ENCODE data around the gene CRHR1. TPM values are rescaled to one million over a fixed set of nuclear protein-coding genes. Genes with fewer than 3 reads are reported as not detected.

Gene CRHR1
- polyA plus RNA-seq, 4 donors: 0.04 TPM; not detected in 3

- H3K4me1 ChIP-seq (ENCODE audit: control insufficient read depth in 3 of 3, insufficient read depth in 2 of 3, low read depth in 1 of 3, low read length in 2 of 3): no peaks in the 10 kb centered on the region
- FAIRE-seq: no peak
- no peak for DNase-seq
- no peak overlapping the region for H3K27ac ChIP-seq (ENCODE audit: low read depth in 1 of 3, low read length in 2 of 3)
- H3K4me3 ChIP-seq (ENCODE audit: low read depth in 1 of 3, low read length in 3 of 3): no peak overlapping the region
- no peaks in the 10 kb centered on the region for H3K9me3 ChIP-seq (ENCODE audit: control insufficient read depth in 2 of 2, insufficient read depth in 1 of 2, low read depth in 1 of 2, low read length in 1 of 2)
- H3K36me3 ChIP-seq (ENCODE audit: control insufficient read depth in 3 of 3, insufficient read depth in 2 of 3, low read depth in 1 of 3, low read length in 3 of 3): no peaks in the 10 kb centered on the region
- 65 to 79% (median 76%) methylated on average over 7 of the region's 7 CpGs for WGBS, 3 donors
- H3K27me3 ChIP-seq (ENCODE audit: control insufficient read depth in 3 of 3, insufficient read depth in 3 of 3, low read length in 3 of 3): peaks cover 0 to 8% (median 0%) of the 10 kb centered on the region in 3 donors
Measured at GRCh38 chr17:45849536-45849990, 65.4 kb downstream of the CRHR1 start.

DNA sequence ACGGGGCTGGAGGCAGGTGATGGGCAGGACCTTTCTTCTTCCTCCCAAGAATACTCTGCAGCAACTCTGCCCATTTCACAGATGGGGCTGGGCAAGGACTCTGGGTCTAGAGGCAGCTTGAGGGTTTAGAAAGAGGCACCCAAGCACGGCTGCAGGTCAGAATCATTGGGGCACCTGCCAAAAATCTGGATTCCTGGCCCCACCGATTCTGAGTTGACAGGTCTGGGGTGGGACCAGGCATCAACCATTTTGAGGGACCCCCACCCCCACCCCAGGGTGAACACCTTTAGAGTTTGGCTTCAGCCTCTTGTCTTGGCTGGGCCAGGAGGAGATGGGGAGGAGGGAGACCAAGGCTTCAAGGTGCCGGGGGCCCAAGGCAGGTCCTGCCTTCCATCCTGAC, 65.9 kb downstream of the CRHR1 start:
- no peak for DNase-seq
- WGBS, 3 donors: 73 to 80% (median 73%) methylated on average over 4 of the region's 4 CpGs
- peaks cover 0 to 8% (median 0%) of the 10 kb centered on the region in 3 donors for H3K27me3 ChIP-seq (ENCODE audit: control insufficient read depth in 3 of 3, insufficient read depth in 3 of 3, low read length in 3 of 3)
- no peak overlapping the region for H3K27ac ChIP-seq (ENCODE audit: low read depth in 1 of 3, low read length in 2 of 3)
- peaks cover 0 to under 1% of the 10 kb centered on the region in 2 donors for H3K9me3 ChIP-seq (ENCODE audit: control insufficient read depth in 2 of 2, insufficient read depth in 1 of 2, low read depth in 1 of 2, low read length in 1 of 2)
- H3K4me1 ChIP-seq (ENCODE audit: control insufficient read depth in 3 of 3, insufficient read depth in 2 of 3, low read depth in 1 of 3, low read length in 2 of 3): no peaks in the 10 kb centered on the region
- no peaks in the 10 kb centered on the region for H3K36me3 ChIP-seq (ENCODE audit: control insufficient read depth in 3 of 3, insufficient read depth in 2 of 3, low read depth in 1 of 3, low read length in 3 of 3)
- no peak overlapping the region for H3K4me3 ChIP-seq (ENCODE audit: low read depth in 1 of 3, low read length in 3 of 3)
- FAIRE-seq: no peak

DNA sequence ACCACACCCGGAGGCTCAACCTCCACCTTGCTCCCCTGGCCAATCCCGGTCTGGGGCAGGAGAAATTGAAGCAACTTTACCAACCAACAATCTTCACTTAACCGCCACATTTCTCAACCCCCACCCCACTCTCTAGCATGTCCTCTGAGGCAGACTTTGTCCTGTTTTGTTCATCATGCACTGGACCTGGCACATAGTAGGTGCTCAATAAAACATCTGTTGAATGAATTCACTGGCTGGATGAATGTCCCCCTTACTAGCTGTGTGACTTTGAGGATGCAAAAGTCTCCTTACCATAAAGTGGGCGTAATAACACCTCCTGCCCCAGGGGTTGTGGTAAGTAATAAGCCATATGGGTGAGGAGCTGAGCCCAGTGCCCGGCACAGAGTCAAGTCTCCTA, 66.3 kb downstream of the CRHR1 start:
- DNase-seq (no peak), FAIRE-seq (no peak)
- 60 to 86% (median 71%) methylated on average over 5 of the region's 5 CpGs for WGBS, 3 donors
- Histone ChIP-seq H3K4me3 (ENCODE audit: low read depth in 1 of 3, low read length in 3 of 3) (no peak overlapping the region), H3K27me3 (ENCODE audit: control insufficient read depth in 3 of 3, insufficient read depth in 3 of 3, low read length in 3 of 3) (peaks cover 0 to 8% (median 0%) of the 10 kb centered on the region in 3 donors), H3K4me1 (ENCODE audit: control insufficient read depth in 3 of 3, insufficient read depth in 2 of 3, low read depth in 1 of 3, low read length in 2 of 3) (no peaks in the 10 kb centered on the region), H3K36me3 (ENCODE audit: control insufficient read depth in 3 of 3, insufficient read depth in 2 of 3, low read depth in 1 of 3, low read length in 3 of 3) (no peaks in the 10 kb centered on the region), H3K27ac (ENCODE audit: low read depth in 1 of 3, low read length in 2 of 3) (no peak overlapping the region), H3K9me3 (ENCODE audit: control insufficient read depth in 2 of 2, insufficient read depth in 1 of 2, low read depth in 1 of 2, low read length in 1 of 2) (peaks cover 0 to 4% of the 10 kb centered on the region in 2 donors)

- Histone ChIP-seq H3K4me3 (ENCODE audit: low read depth in 1 of 3, low read length in 3 of 3) (no peak overlapping the region), H3K36me3 (ENCODE audit: control insufficient read depth in 3 of 3, insufficient read depth in 2 of 3, low read depth in 1 of 3, low read length in 3 of 3) (no peaks in the 10 kb centered on the region), H3K4me1 (ENCODE audit: control insufficient read depth in 3 of 3, insufficient read depth in 2 of 3, low read depth in 1 of 3, low read length in 2 of 3) (no peaks in the 10 kb centered on the region), H3K27ac (ENCODE audit: low read depth in 1 of 3, low read length in 2 of 3) (no peak overlapping the region), H3K9me3 (ENCODE audit: control insufficient read depth in 2 of 2, insufficient read depth in 1 of 2, low read depth in 1 of 2, low read length in 1 of 2) (peaks cover 0 to 4% of the 10 kb centered on the region in 2 donors), H3K27me3 (ENCODE audit: control insufficient read depth in 3 of 3, insufficient read depth in 3 of 3, low read length in 3 of 3) (peaks cover 0 to 8% (median 0%) of the 10 kb centered on the region in 3 donors)
- no peak for FAIRE-seq
- WGBS, 3 donors: 68 to 85% (median 81%) methylated on average over 6 of the region's 6 CpGs
- DNase-seq: no peak
Measured at GRCh38 chr17:45851022-45851421, 66.9 kb downstream of the CRHR1 start.

- H3K36me3 ChIP-seq (ENCODE audit: control insufficient read depth in 3 of 3, insufficient read depth in 2 of 3, low read depth in 1 of 3, low read length in 3 of 3): no peaks in the 10 kb centered on the region
- no peak overlapping the region for H3K27ac ChIP-seq (ENCODE audit: low read depth in 1 of 3, low read length in 2 of 3)
- no peaks in the 10 kb centered on the region for H3K4me1 ChIP-seq (ENCODE audit: control insufficient read depth in 3 of 3, insufficient read depth in 2 of 3, low read depth in 1 of 3, low read length in 2 of 3)
- H3K4me3 ChIP-seq (ENCODE audit: low read depth in 1 of 3, low read length in 3 of 3): no peak overlapping the region
- peaks cover 0 to 8% (median 0%) of the 10 kb centered on the region in 3 donors for H3K27me3 ChIP-seq (ENCODE audit: control insufficient read depth in 3 of 3, insufficient read depth in 3 of 3, low read length in 3 of 3)
- DNase-seq: no peak
- no peak for FAIRE-seq
- 27 to 34% (median 34%) methylated on average over 8 of the region's 8 CpGs for WGBS, 3 donors
- H3K9me3 ChIP-seq (ENCODE audit: control insufficient read depth in 2 of 2, insufficient read depth in 1 of 2, low read depth in 1 of 2, low read length in 1 of 2): peaks cover 0 to 4% of the 10 kb centered on the region in 2 donors
Measured at GRCh38 chr17:45851464-45851863, 67.3 kb downstream of the CRHR1 start.

DNA sequence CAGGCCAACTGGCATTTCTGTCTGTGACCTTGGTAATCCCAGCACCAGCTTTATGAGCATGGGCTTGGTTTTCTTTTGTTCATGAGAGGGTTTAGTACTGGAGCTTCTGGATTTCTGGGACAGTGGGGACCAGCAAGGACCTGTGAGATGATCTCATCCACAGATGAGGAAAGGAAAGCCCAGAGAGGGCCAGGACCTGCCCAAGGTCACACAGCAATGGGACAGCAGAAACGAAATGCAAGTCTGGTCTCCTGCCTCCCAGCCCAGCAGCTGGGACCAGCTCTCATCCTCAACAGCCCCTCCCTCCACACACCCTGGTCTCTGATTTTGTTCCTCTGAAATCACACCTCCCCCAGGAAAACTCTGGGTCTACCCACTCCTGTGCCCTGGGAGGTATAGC, 67.8 kb downstream of the CRHR1 start:
- H3K4me1 ChIP-seq (ENCODE audit: control insufficient read depth in 3 of 3, insufficient read depth in 2 of 3, low read depth in 1 of 3, low read length in 2 of 3): no peaks in the 10 kb centered on the region
- H3K4me3 ChIP-seq (ENCODE audit: low read depth in 1 of 3, low read length in 3 of 3): no peak overlapping the region
- 20 to 69% (median 38%) methylated on average over 1 of the region's 1 CpG for whole genome bisulfite sequencing, 3 donors
- H3K27me3 ChIP-seq (ENCODE audit: control insufficient read depth in 3 of 3, insufficient read depth in 3 of 3, low read length in 3 of 3): peaks cover 0 to 8% (median 0%) of the 10 kb centered on the region in 3 donors
- FAIRE-seq (no peak), DNase-seq (no peak)
- H3K36me3 ChIP-seq (ENCODE audit: control insufficient read depth in 3 of 3, insufficient read depth in 2 of 3, low read depth in 1 of 3, low read length in 3 of 3): no peaks in the 10 kb centered on the region
- H3K27ac ChIP-seq (ENCODE audit: low read depth in 1 of 3, low read length in 2 of 3): no peak overlapping the region
- H3K9me3 ChIP-seq (ENCODE audit: control insufficient read depth in 2 of 2, insufficient read depth in 1 of 2, low read depth in 1 of 2, low read length in 1 of 2): peaks cover 0 to 4% of the 10 kb centered on the region in 2 donors

- peaks cover 0 to 4% of the 10 kb centered on the region in 2 donors for H3K9me3 ChIP-seq (ENCODE audit: control insufficient read depth in 2 of 2, insufficient read depth in 1 of 2, low read depth in 1 of 2, low read length in 1 of 2)
- H3K4me1 ChIP-seq (ENCODE audit: control insufficient read depth in 3 of 3, insufficient read depth in 2 of 3, low read depth in 1 of 3, low read length in 2 of 3): no peaks in the 10 kb centered on the region
- peak; percentile 49 to 54 for DNase-seq
- H3K36me3 ChIP-seq (ENCODE audit: control insufficient read depth in 3 of 3, insufficient read depth in 2 of 3, low read depth in 1 of 3, low read length in 3 of 3): no peaks in the 10 kb centered on the region
- no peak overlapping the region for H3K27ac ChIP-seq (ENCODE audit: low read depth in 1 of 3, low read length in 2 of 3)
- WGBS, 3 donors: 23 to 31% (median 25%) methylated on average over 12 of the region's 12 CpGs
- FAIRE-seq: no peak
- H3K4me3 ChIP-seq (ENCODE audit: low read depth in 1 of 3, low read length in 3 of 3): no peak overlapping the region
- H3K27me3 ChIP-seq (ENCODE audit: control insufficient read depth in 3 of 3, insufficient read depth in 3 of 3, low read length in 3 of 3): peaks cover 0 to 8% (median 0%) of the 10 kb centered on the region in 3 donors
Measured at GRCh38 chr17:45852535-45853297, 68.6 kb downstream of the CRHR1 start.

DNA sequence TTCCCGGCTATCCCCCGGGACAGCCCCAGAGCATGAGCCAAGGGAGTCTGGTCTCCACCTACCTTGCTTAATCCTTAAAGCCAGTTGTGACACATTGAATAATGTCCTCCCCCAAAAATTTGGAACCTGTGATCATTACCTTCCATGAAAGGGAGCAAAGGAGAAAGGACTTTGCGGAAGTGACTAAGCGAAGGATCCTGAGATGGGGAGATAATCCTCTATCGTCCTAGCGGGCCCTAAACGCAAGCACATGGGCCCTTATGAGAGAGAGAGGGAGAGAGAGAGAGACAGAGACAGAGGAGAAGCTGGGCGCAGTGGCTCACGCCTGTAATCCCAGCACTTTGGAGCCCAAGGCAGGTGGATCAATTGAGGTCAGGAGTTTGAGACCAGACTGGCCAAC, 70.1 kb downstream of the CRHR1 start:
- peaks cover 0 to 8% (median 2%) of the 10 kb centered on the region in 3 donors for H3K27me3 ChIP-seq (ENCODE audit: control insufficient read depth in 3 of 3, insufficient read depth in 3 of 3, low read length in 3 of 3)
- peaks cover 0 to 4% of the 10 kb centered on the region in 2 donors for H3K9me3 ChIP-seq (ENCODE audit: control insufficient read depth in 2 of 2, insufficient read depth in 1 of 2, low read depth in 1 of 2, low read length in 1 of 2)
- no peaks in the 10 kb centered on the region for H3K4me1 ChIP-seq (ENCODE audit: control insufficient read depth in 3 of 3, insufficient read depth in 2 of 3, low read depth in 1 of 3, low read length in 2 of 3)
- no peak overlapping the region for H3K27ac ChIP-seq (ENCODE audit: low read depth in 1 of 3, low read length in 2 of 3)
- DNase-seq: no peak
- 67 to 80% (median 79%) methylated on average over 9 of the region's 9 CpGs for WGBS, 3 donors
- no peak for FAIRE-seq
- H3K36me3 ChIP-seq (ENCODE audit: control insufficient read depth in 3 of 3, insufficient read depth in 2 of 3, low read depth in 1 of 3, low read length in 3 of 3): no peaks in the 10 kb centered on the region
- H3K4me3 ChIP-seq (ENCODE audit: low read depth in 1 of 3, low read length in 3 of 3): no peak overlapping the region
